Activated CD8-positive, alpha-beta T cell treated with anti-CD3 and anti-CD28 coated beads for 36 hours (primary cell): ENCODE data around the gene SYNE2. TPM values are rescaled to one million over a fixed set of nuclear protein-coding genes. Genes with fewer than 3 reads are reported as not detected.

Source experiments
- ATAC-seq: fragments of 200-7000 bp; cut with Tn5 transposase; one replicate; pipeline ENCODE4 v1.10.0; 2021; ENCODE audit warnings: mild to moderate bottlenecking, moderate library complexity
- CTCF ChIA-PET: fragments of 350-600 bp; sonication (Branson Sonifier 250); formaldehyde crosslinking; loops from one replicate; lab custom pipeline; 2021; ENCODE audit warnings: antibody characterized with exemption; lab: Charles Lee
- POLR2A ChIA-PET: fragments of 350-600 bp; sonication (Branson Sonifier 250); formaldehyde crosslinking; loops from one replicate; lab custom pipeline; 2021; ENCODE audit warnings: antibody characterized with exemption; lab: Charles Lee
- DNase-seq: peaks from one replicate; pipeline ENCODE4 v3.0.0-alpha.2; 2020
- H3K27ac Mint-ChIP-seq: one replicate; pipeline ENCODE4 v1.8.0; 2021; ENCODE audit warnings: mild to moderate bottlenecking, mixed read lengths
- H3K27me3 Mint-ChIP-seq: one replicate; pipeline ENCODE4 v1.8.0; 2021; ENCODE audit warnings: mixed read lengths
- H3K36me3 Mint-ChIP-seq: one replicate; pipeline ENCODE4 v1.8.0; 2021; ENCODE audit warnings: low read depth, mixed read lengths
- H3K4me1 Mint-ChIP-seq: one replicate; pipeline ENCODE4 v1.8.0; 2021; ENCODE audit warnings: low read depth, mixed read lengths
- H3K4me3 Mint-ChIP-seq: one replicate; pipeline ENCODE4 v1.8.0; 2021; ENCODE audit warnings: mild to moderate bottlenecking, moderate library complexity, mixed read lengths
- H3K9me3 Mint-ChIP-seq: one replicate; pipeline ENCODE4 v1.8.0; 2021; ENCODE audit warnings: mixed read lengths
- CTCF ChIP-seq: fragments of 200-600 bp; IDR thresholded peaks from one replicate; pipeline ENCODE4 v1.8.0; 2022; ENCODE audit warnings: antibody characterized with exemption, mild to moderate bottlenecking
- intact Hi-C: fragments of 100-400 bp; cut with micrococcal nuclease; formaldehyde crosslinking; loops from one replicate; pipeline ENCODE4 v1.10.0; 2022
- total RNA-seq, 2 experiments: library from RNA; stranded (reverse); gene quantifications; one replicate each; pipeline ENCODE4 v1.2.3, GENCODE V29; 2021

The SYNE2 gene
- total RNA-seq, 2 experiments from 2014 or later: 28.1 to 29.0 TPM

DNA sequence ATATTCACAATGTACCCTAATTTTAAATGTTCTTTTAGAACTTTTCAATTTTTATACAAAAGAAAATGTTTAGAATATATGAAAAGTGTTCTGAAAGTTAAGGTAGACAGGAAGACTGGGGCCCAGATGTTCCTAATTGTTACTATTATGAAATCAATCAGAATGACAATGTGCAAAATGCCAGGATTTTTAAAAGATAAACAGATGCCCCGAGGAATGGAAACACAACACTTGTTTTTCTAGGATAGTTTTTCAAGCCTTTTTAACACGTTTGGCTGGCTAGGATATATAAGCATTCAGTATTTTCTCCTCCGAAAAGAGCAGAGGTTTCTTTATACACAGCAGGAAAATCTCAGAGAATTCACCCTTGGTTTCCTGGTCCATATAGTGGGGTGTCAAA, 334.5 kb downstream of the SYNE2 start:
- no peaks in the 10 kb centered on the region for H3K27me3 Mint-ChIP-seq
- intact Hi-C loops: no loop called here
- no peak for DNase-seq
- no peak for TF ChIP-seq CTCF
- ATAC-seq: no peak
- ChIA-PET CTCF (no interaction called here), POLR2A (interaction anchor here (0.6 kb wide), 1 partner anchor 123 kb away, joined by 3 read pairs; no protein-coding TSS in a partner anchor)
- H3K36me3 Mint-ChIP-seq: peaks cover 34% of the 10 kb centered on the region
- no peak overlapping the region for H3K27ac Mint-ChIP-seq
- H3K4me3 Mint-ChIP-seq: no peak overlapping the region
- H3K9me3 Mint-ChIP-seq: no peaks in the 10 kb centered on the region
- H3K4me1 Mint-ChIP-seq: peaks cover 2% of the 10 kb centered on the region

- TF ChIP-seq CTCF: no peak
- CTCF ChIA-PET: interaction anchor here (1.0 to 1.1 kb wide), 2 partner anchors 42 to 104 kb away, joined by 3 to 7 read pairs; partner anchors contain the start of gene ESR2
- no peak overlapping the region for H3K4me3 Mint-ChIP-seq
- no peak for DNase-seq
- H3K36me3 Mint-ChIP-seq: peaks cover 21% of the 10 kb centered on the region
- H3K9me3 Mint-ChIP-seq: no peaks in the 10 kb centered on the region
- POLR2A ChIA-PET: interaction anchor here (0.6 to 1.4 kb wide), 2 partner anchors 13 to 28 kb away, joined by 3 read pairs; no protein-coding TSS in a partner anchor
- no peaks in the 10 kb centered on the region for H3K27me3 Mint-ChIP-seq
- no peak overlapping the region for H3K27ac Mint-ChIP-seq
- intact Hi-C loops: no loop called here
- ATAC-seq: no peak
- H3K4me1 Mint-ChIP-seq: peaks cover 21% of the 10 kb centered on the region
Measured at GRCh38 chr14:64190974-64191502, 338.2 kb downstream of the SYNE2 start.

GRCh38 chr14:64191756-64192155, 339.0 kb downstream of the SYNE2 start:
- intact Hi-C loops: no loop called here
- ChIA-PET CTCF (interaction anchor here (1.1 to 1.3 kb wide), 2 partner anchors 42 to 112 kb away, joined by 3 to 4 read pairs; no protein-coding TSS in a partner anchor), POLR2A (interaction anchor here (0.6 to 1.4 kb wide), 2 partner anchors 12 to 27 kb away, joined by 3 read pairs; no protein-coding TSS in a partner anchor)
- no peaks in the 10 kb centered on the region for H3K27me3 Mint-ChIP-seq
- no peak overlapping the region for H3K27ac Mint-ChIP-seq
- DNase-seq (no peak), ATAC-seq (no peak)
- no peak for TF ChIP-seq CTCF
- H3K4me3 Mint-ChIP-seq: no peak overlapping the region
- no peaks in the 10 kb centered on the region for H3K9me3 Mint-ChIP-seq
- peaks cover 21% of the 10 kb centered on the region for H3K36me3 Mint-ChIP-seq
- peaks cover 25% of the 10 kb centered on the region for H3K4me1 Mint-ChIP-seq

- Mint-ChIP-seq H3K27me3 (no peaks in the 10 kb centered on the region), H3K36me3 (peaks cover 15% of the 10 kb centered on the region), H3K27ac (no peak overlapping the region), H3K9me3 (no peaks in the 10 kb centered on the region), H3K4me3 (no peak overlapping the region), H3K4me1 (peaks cover 27% of the 10 kb centered on the region)
- ChIA-PET CTCF (interaction anchor here (2.9 kb wide), 1 partner anchor 101 kb away, joined by 8 read pairs; no protein-coding TSS in a partner anchor), POLR2A (no interaction called here)
- intact Hi-C loops: no loop called here
- no peak for TF ChIP-seq CTCF
- ATAC-seq (no peak), DNase-seq (no peak)
Measured at GRCh38 chr14:64193821-64194220, 341.0 kb downstream of the SYNE2 start.

DNA sequence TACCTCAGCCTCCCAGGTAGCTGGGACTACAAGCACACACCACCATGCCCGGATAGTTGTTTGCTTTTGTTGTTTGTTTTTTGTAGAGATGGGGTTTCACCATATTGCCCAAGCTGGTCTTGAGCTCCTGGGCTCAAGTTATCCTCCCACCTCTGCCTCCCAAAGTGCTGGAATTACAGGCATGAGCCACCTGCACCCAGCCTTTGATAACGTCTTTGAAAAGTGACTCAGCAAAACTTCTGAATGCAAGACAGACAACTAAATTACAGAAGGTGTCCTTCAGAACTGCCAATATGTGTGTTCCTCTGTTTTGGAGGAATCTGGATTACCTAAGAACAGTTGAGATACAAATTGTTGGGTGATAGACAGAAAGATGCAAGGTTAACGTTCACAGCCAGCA, 341.6 kb downstream of the SYNE2 start:
- TF ChIP-seq CTCF: no peak
- no peaks in the 10 kb centered on the region for H3K9me3 Mint-ChIP-seq
- intact Hi-C loops: no loop called here
- H3K4me3 Mint-ChIP-seq: no peak overlapping the region
- ChIA-PET CTCF (interaction anchor here (2.9 to 3.5 kb wide), 2 partner anchors 101 to 109 kb away, joined by 8 to 14 read pairs; no protein-coding TSS in a partner anchor), POLR2A (no interaction called here)
- peaks cover 27% of the 10 kb centered on the region for H3K4me1 Mint-ChIP-seq
- DNase-seq: no peak
- no peaks in the 10 kb centered on the region for H3K27me3 Mint-ChIP-seq
- no peak overlapping the region for H3K27ac Mint-ChIP-seq
- ATAC-seq: no peak
- H3K36me3 Mint-ChIP-seq: peaks cover 15% of the 10 kb centered on the region
